IPS-15b (cell line): ENCODE measurements around the gene RAMP2.

Experiments used
- H3K27me3 ChIP-seq: one replicate; pipeline ENCODE4 v1.6.1; 2013; ENCODE audit warnings: low read length; ENCODE audit not compliant: control insufficient read depth, insufficient read depth
- H3K36me3 ChIP-seq: one replicate; pipeline ENCODE4 v1.6.1; 2013; ENCODE audit warnings: low read length; ENCODE audit not compliant: control insufficient read depth, insufficient read depth
- H3K4me1 ChIP-seq: one replicate; pipeline ENCODE4 v1.6.1; 2013; ENCODE audit warnings: mild to moderate bottlenecking, low read length; ENCODE audit not compliant: control insufficient read depth, insufficient read depth
- H3K4me3 ChIP-seq: one replicate; pipeline ENCODE4 v1.5.1; 2013; ENCODE audit warnings: low read depth, low read length
- H3K9ac ChIP-seq: one replicate; pipeline ENCODE4 v1.6.1; 2013; ENCODE audit warnings: low read depth, mild to moderate bottlenecking, low read length
- H3K9me3 ChIP-seq: one replicate; pipeline ENCODE4 v1.6.1; 2013; ENCODE audit warnings: mild to moderate bottlenecking, low read length; ENCODE audit not compliant: control insufficient read depth, insufficient read depth

RAMP2 gene

GRCh38 chr17:42798011-42798382 lies 37.0 kb downstream of the RAMP2 start:
- Histone ChIP-seq H3K27me3 (peaks cover 14% of the 10 kb centered on the region), H3K9me3 (no peaks in the 10 kb centered on the region), H3K4me1 (no peaks in the 10 kb centered on the region), H3K9ac (peak overlapping the region; percentile 88), H3K4me3 (peak overlapping the region; percentile 100), H3K36me3 (peaks cover 10% of the 10 kb centered on the region)

- Histone ChIP-seq H3K27me3 (peaks cover 14% of the 10 kb centered on the region), H3K36me3 (peaks cover 10% of the 10 kb centered on the region), H3K9ac (peak within 1 kb of the TSS; percentile 88), H3K4me1 (no peaks in the 10 kb centered on the region), H3K4me3 (peak within 1 kb of the TSS; percentile 100), H3K9me3 (no peaks in the 10 kb centered on the region)
Measured at GRCh38 chr17:42798383-42799380, 37.7 kb downstream of the RAMP2 start, which contains the start of the genes CNTD1 and COA3. TSS of gene CNTD1 (plus strand) at chr17:42798861. CDS start at chr17:42799068, 207 bp downstream. TSS of gene COA3 (minus strand) at chr17:42798704. CDS start at chr17:42798681, 23 bp downstream.

GRCh38 chr17:42803074-42803883 lies 42.3 kb downstream of the RAMP2 start:
- no peaks in the 10 kb centered on the region for H3K4me1 ChIP-seq
- no peak overlapping the region for H3K4me3 ChIP-seq
- peaks cover 2% of the 10 kb centered on the region for H3K36me3 ChIP-seq
- H3K27me3 ChIP-seq = peaks cover 14% of the 10 kb centered on the region
- H3K9me3 ChIP-seq = no peaks in the 10 kb centered on the region
- H3K9ac ChIP-seq = no peak overlapping the region

GRCh38 chr17:42804918-42805367 lies 43.9 kb downstream of the RAMP2 start:
- Histone ChIP-seq H3K9me3 (no peaks in the 10 kb centered on the region), H3K9ac (no peak overlapping the region), H3K27me3 (peaks cover 7% of the 10 kb centered on the region), H3K36me3 (no peaks in the 10 kb centered on the region), H3K4me3 (no peak overlapping the region), H3K4me1 (no peaks in the 10 kb centered on the region)

GRCh38 chr17:42806249-42806648 lies 45.2 kb downstream of the RAMP2 start:
- Histone ChIP-seq H3K4me1 (no peaks in the 10 kb centered on the region), H3K27me3 (no peaks in the 10 kb centered on the region)

GRCh38 chr17:42809250-42809649 lies 48.2 kb downstream of the RAMP2 start:
- Histone ChIP-seq H3K4me1 (no peaks in the 10 kb centered on the region), H3K27me3 (no peaks in the 10 kb centered on the region), H3K36me3 (peaks cover 6% of the 10 kb centered on the region), H3K9ac (no peak overlapping the region), H3K4me3 (no peak overlapping the region), H3K9me3 (no peaks in the 10 kb centered on the region)

More at GRCh38 chr17:42806249-42806648, 45.2 kb downstream of the RAMP2 start:
- H3K9ac ChIP-seq = no peak overlapping the region
- no peak overlapping the region for H3K4me3 ChIP-seq
- no peaks in the 10 kb centered on the region for H3K36me3 ChIP-seq
- no peaks in the 10 kb centered on the region for H3K9me3 ChIP-seq
